HG03025 (cell line): ENCODE results near the gene TMEM225B.
A peak's percentile ranks its signal among the peaks of the same experiment; 100 is the strongest.
"Not testable (repeated sequence)": the region's sequence is repeated elsewhere in the genome, so short reads cannot be mapped to it uniquely, and the experiment has no call there.

Experiments
- ATAC-seq: cut with Tn5 transposase; IDR thresholded peaks from one replicate; pipeline ENCODE4 v1.9.1; 2021; ENCODE audit warnings: mild to moderate bottlenecking, moderate library complexity; ENCODE audit not compliant: unreplicated experiment, low FRiP score

Gene TMEM225B

GRCh38 chr7:99579281-99579955, 18.6 kb upstream of the TMEM225B start:
- ATAC-seq = no peak

- ATAC-seq = no peak
Observed at GRCh38 chr7:99579956-99580777, 17.9 kb upstream of the TMEM225B start.

GRCh38 chr7:99580778-99581332, 17.2 kb upstream of the TMEM225B start:
- not testable (repeated sequence) for ATAC-seq

GRCh38 chr7:99588868-99589267, 9.2 kb upstream of the TMEM225B start:
- no peak for ATAC-seq

GRCh38 chr7:99594948-99595745, 2.9 kb upstream of the TMEM225B start:
- ATAC-seq = no peak

GRCh38 chr7:99596408-99596955, 1.6 kb upstream of the TMEM225B start:
- no peak for ATAC-seq

GRCh38 chr7:99599836-99600235, 1.8 kb downstream of the TMEM225B start:
- ATAC-seq = no peak

GRCh38 chr7:99601656-99602310, 3.7 kb downstream of the TMEM225B start:
- no peak for ATAC-seq

GRCh38 chr7:99605527-99605926, 7.5 kb downstream of the TMEM225B start:
- ATAC-seq = no peak

- ATAC-seq = no peak
Observed at GRCh38 chr7:99606531-99606930, 8.5 kb downstream of the TMEM225B start.

- no peak for ATAC-seq
Observed at GRCh38 chr7:99607548-99607947, 9.5 kb downstream of the TMEM225B start.

- no peak for ATAC-seq
Observed at GRCh38 chr7:99614495-99614894, 16.4 kb downstream of the TMEM225B start.

- no peak for ATAC-seq
Observed at GRCh38 chr7:99615989-99616358, 17.9 kb downstream of the TMEM225B start.

GRCh38 chr7:99616359-99617191, 18.5 kb downstream of the TMEM225B start, which contains the start of gene ZSCAN25:
Gene ZSCAN25, plus strand, starts transcription at chr7:99616946. Its CDS starts 2,661 bp downstream, at chr7:99619607.
- ATAC-seq = peak; percentile 85

- no peak for ATAC-seq
Observed at GRCh38 chr7:99617192-99617781, 19.2 kb downstream of the TMEM225B start.

GRCh38 chr7:99618726-99619125, 20.7 kb downstream of the TMEM225B start:
- ATAC-seq = no peak

- ATAC-seq = no peak
Observed at GRCh38 chr7:99619571-99620130, 21.6 kb downstream of the TMEM225B start.

GRCh38 chr7:99621271-99621670, 23.2 kb downstream of the TMEM225B start:
- ATAC-seq = no peak
